Muscle layer of duodenum (tissue), 2 donors: Measurements from ENCODE around the gene RLF.

Experiments
- H3K27ac ChIP-seq: one replicate; pipeline ENCODE4 v1.7.0; 2013; ENCODE audit warnings: mild to moderate bottlenecking, low read length
- H3K27me3 ChIP-seq: one replicate; pipeline ENCODE4 v1.7.0; 2013; ENCODE audit warnings: low read depth, mild to moderate bottlenecking, control low read depth, low read length
- H3K36me3 ChIP-seq, 2 donors: one replicate each; pipeline ENCODE4 v1.7.0; 2013; ENCODE audit warnings: low read length in 2 of 2, control low read depth in 1 of 2, mild to moderate bottlenecking in 1 of 2; ENCODE audit not compliant: insufficient read depth in 2 of 2, control insufficient read depth in 1 of 2
- H3K4me1 ChIP-seq, 2 donors: one replicate each; pipeline ENCODE4 v1.7.0; 2013; ENCODE audit warnings: low read length in 2 of 2, mild to moderate bottlenecking in 2 of 2, control low read depth in 1 of 2, moderate library complexity in 1 of 2; ENCODE audit not compliant: insufficient read depth in 2 of 2, control insufficient read depth in 1 of 2
- H3K4me3 ChIP-seq, 2 donors: one replicate each; pipeline ENCODE4 v1.7.0; 2013; ENCODE audit warnings: low read length in 2 of 2, low read depth in 1 of 2, mild to moderate bottlenecking in 1 of 2
- H3K9me3 ChIP-seq, 2 donors: one replicate each; pipeline ENCODE4 v1.7.0; 2013; ENCODE audit warnings: low read length in 2 of 2, control low read depth in 1 of 2, mild to moderate bottlenecking in 1 of 2; ENCODE audit not compliant: control insufficient read depth in 1 of 2
- donor health status: healthy.

Gene RLF

DNA sequence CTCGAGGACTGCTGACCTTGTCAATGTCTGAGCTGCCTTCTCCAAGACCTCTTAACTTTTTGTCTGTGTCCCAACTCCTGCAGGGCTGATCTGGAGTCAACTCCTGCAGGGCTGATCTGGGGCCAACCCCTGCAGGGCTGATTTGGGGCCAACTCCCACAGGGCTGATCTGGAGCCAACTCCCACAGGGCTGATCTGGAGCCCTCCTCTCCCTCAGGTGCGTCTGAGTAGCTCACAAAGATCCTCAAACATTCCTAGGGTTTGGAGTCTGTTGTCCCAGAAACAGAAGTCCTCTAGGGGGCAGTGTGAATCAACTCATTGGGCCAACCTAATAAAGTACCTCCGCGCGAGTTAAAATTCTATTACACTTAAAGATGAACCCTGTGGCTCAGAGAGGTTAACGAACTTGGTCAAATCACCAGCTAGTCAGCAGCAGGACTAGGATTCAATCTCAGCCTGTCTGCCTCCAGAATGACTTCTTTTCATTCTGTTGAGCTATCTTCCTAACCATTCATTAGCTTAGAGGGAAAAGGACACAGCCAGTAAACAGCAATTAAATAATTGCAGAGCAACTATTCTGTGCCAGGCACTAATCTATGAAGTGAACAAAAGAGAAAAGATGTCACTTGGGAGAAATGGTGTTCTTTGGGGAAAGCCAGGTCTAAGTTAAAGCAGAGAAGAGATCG, 17.2 kb upstream of the RLF start:
- Histone ChIP-seq H3K4me3 (no peak overlapping the region), H3K4me1 (no peaks in the 10 kb centered on the region), H3K27ac (no peak overlapping the region), H3K9me3 (no peaks in the 10 kb centered on the region), H3K27me3 (no peaks in the 10 kb centered on the region), H3K36me3 (no peaks in the 10 kb centered on the region)

DNA sequence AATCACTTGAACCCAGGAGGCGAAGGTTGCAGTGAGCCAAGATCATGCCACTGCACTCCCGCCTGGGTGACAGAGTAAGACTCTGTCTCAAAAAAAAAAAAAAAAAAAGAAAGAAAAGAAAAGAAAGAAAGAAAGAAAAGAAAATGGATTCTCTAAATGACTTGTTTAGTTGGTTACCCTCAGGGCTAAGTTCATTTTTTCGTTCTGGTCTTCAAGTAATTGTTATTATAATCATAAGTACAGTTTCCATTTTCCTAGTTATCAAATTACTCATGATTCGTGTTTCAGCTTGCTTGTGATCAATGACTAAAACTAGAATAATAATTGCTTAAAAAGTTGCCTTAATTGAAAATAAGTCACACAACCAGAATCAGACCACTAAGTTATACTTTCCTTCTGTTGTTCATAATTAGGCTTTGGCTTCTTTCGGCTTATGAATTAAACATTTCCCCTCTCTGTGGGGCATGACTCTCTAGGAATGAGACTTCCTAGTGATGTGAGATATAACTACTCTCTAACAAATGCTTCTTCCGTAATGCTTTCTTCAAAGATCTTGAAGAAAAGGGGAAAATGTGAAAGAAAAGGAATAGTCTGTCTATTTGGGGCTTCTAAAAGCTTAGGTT, 9.6 kb upstream of the RLF start:
- no peak overlapping the region for H3K27ac ChIP-seq
- H3K9me3 ChIP-seq, result no peaks in the 10 kb centered on the region
- no peaks in the 10 kb centered on the region for H3K36me3 ChIP-seq
- no peak overlapping the region for H3K4me3 ChIP-seq
- H3K27me3 ChIP-seq, result no peaks in the 10 kb centered on the region
- peaks cover 0 to 3% of the 10 kb centered on the region in 2 donors for H3K4me1 ChIP-seq

DNA sequence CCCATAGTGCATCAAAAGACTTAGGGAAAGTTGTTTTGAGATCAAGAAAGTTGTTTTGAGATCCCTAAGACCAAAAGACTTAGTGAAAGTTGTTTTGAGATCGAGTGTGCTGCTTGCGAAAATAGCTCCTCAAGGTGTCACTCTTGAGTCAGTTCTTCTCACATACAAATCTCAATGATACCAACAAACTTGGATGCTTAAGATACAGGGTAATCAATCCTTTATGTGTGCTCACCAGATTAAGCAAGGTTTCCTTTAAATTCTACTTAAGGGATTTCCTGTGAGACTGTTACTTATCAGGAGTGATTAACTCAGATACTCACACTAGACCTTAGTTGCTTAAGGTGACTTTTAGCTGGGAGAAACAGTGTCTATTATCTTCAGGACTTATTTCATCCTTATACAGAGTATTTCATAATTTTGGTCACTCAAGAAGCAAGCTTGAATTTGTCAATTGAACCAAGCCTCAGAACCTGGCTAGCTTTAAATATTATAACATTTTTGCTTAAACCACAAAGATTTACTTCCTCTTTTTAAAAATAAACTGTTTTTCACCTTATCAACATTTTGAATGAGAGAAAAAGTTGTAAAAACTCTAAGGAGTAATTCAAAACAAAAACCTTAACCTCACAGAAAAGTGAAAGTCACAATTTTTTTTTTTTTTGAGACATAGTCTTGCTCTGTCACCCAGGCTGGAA, 8.0 kb upstream of the RLF start:
- Histone ChIP-seq H3K4me3 (peak overlapping the region in 1 of 2 donors; percentile 14), H3K27ac (no peak overlapping the region), H3K36me3 (no peaks in the 10 kb centered on the region), H3K27me3 (no peaks in the 10 kb centered on the region), H3K9me3 (no peaks in the 10 kb centered on the region), H3K4me1 (peaks cover 0 to 3% of the 10 kb centered on the region in 2 donors)

DNA sequence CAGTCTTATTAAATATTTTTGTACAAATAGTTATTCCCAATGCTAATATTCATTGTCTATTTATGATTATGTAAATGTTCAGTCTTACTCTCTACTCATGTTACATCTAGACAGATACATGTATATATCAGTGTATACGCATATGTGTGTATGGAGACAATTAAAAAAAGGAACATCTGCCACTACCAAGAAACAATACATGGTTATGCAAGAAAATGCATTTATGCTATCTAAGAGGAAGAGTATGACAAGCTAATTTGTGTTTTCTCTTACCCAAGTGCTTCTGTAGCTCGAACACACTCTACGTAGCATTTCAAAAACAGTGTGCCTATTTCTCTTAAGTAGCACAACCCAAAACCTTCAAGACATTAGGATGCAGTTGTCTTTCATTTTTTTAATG, 6.1 kb upstream of the RLF start:
- H3K4me1 ChIP-seq, result peaks cover 0 to 3% of the 10 kb centered on the region in 2 donors
- H3K4me3 ChIP-seq, result no peak overlapping the region
- H3K27ac ChIP-seq, result no peak overlapping the region
- no peaks in the 10 kb centered on the region for H3K36me3 ChIP-seq
- H3K9me3 ChIP-seq, result no peaks in the 10 kb centered on the region
- no peaks in the 10 kb centered on the region for H3K27me3 ChIP-seq

DNA sequence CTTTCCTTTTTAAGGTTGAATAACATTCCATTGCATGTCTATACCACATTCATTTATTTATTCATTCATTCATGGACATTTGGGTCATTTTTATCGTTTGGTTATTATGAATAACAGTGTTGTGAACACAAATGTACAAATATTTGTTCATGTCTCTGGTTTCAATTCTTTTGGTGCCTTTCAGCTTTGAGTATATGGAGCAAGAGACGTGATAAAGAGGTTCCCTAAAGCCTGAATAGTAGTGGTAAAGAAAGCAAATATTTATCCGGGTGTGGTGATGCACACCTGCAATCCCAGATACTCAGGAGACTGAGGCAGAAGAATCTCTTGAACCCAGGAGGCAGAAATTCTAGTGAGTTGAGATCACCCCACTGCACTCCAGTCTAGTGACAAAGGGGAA, 5.3 kb upstream of the RLF start:
- no peaks in the 10 kb centered on the region for H3K36me3 ChIP-seq
- H3K27me3 ChIP-seq, result no peaks in the 10 kb centered on the region
- H3K4me3 ChIP-seq, result no peak overlapping the region
- H3K4me1 ChIP-seq, result peaks cover 0 to 5% of the 10 kb centered on the region in 2 donors
- no peak overlapping the region for H3K27ac ChIP-seq
- H3K9me3 ChIP-seq, result no peaks in the 10 kb centered on the region

DNA sequence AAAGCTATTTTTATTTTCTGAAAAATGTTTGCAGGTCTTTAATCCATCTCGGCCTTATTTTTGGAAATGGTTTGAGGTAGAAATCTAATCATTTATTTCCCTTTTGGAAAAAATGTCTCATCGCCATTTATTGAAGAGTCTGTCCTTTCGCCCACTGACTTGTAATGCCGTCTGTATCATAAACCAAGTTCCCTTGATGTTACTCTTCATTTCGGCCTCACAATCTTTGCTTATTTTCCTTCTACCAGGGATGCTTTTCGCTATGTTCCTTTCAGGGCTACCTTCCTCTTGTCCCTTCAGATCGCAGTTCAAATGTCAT, 422 bp upstream of the RLF start:
- H3K4me3 ChIP-seq, result peak overlapping the region; percentile 91 to 97

DNA sequence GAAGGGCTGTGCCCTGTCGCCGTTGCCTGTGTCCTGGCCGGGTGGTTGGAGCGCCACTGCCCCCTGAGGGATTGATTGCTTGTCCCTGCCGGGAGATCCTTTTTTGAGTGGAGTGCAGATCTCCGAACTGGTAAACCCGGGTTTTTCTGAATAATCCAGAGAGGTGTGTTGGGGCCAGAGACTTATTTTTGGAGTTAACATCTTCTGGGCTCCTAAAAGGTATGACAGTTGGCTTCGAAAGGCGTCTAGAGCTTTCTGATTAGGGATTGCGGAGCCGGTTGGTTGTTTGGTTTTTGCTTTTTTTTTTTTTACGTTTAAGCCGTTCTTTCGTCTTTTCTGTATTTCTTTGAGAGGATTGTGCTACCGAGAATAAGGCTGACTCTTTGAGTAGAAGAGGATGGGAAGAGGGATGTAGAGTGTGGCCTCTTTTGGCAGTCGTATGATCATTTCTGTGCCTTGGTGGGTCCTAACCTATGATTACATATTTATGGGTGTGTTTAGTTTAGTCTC, 756 bp downstream of the RLF start:
- Histone ChIP-seq H3K27me3 (no peaks in the 10 kb centered on the region), H3K4me3 (peak overlapping the region; percentile 91 to 97), H3K36me3 (peaks cover 0 to 8% of the 10 kb centered on the region in 2 donors), H3K27ac (peak overlapping the region; percentile 92), H3K4me1 (peaks cover 12 to 30% of the 10 kb centered on the region in 2 donors), H3K9me3 (no peaks in the 10 kb centered on the region)

More for the DNA sequence above, 422 bp upstream of the RLF start:
- H3K27me3 ChIP-seq, result no peaks in the 10 kb centered on the region
- peaks cover 12 to 30% of the 10 kb centered on the region in 2 donors for H3K4me1 ChIP-seq
- no peaks in the 10 kb centered on the region for H3K9me3 ChIP-seq
- peaks cover 0 to 8% of the 10 kb centered on the region in 2 donors for H3K36me3 ChIP-seq
- H3K27ac ChIP-seq, result peak overlapping the region; percentile 92

DNA sequence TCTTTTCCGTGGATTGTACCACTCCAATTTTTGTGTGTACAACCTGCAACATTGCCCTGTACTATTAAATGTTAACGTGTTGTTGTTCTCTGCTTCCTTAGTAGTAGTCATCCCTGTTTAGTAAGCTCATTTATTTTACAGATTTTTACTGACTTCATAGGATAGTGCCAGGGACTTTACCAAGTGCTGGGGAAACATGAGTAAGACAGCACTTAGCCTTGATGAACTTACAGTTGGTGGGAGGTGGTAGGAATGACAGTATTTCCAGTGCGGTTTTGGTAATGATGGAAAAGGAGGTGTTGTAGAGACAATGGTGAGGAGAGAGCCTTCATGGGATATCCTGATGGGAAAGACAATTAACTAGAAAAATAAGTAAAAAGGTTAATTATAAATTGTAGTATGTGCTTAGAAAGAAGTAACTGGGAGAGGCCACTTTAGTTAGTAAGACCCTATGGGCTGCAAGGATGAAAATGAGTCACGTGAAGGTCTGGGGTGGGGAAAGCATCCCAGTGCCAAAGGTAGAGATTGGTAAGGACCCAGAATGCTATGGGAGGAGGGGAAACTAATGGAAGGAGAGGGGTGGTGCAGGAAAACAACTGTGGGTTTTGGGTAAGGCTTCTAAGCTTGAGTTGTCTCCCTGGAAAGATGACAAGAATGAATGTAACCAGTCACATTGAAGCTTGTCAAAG, 1.7 kb downstream of the RLF start:
- Histone ChIP-seq H3K4me1 (peaks cover 12 to 30% of the 10 kb centered on the region in 2 donors), H3K27ac (peak overlapping the region; percentile 92), H3K27me3 (no peaks in the 10 kb centered on the region), H3K36me3 (peaks cover 0 to 8% of the 10 kb centered on the region in 2 donors), H3K9me3 (no peaks in the 10 kb centered on the region), H3K4me3 (peak overlapping the region; percentile 91 to 97)

DNA sequence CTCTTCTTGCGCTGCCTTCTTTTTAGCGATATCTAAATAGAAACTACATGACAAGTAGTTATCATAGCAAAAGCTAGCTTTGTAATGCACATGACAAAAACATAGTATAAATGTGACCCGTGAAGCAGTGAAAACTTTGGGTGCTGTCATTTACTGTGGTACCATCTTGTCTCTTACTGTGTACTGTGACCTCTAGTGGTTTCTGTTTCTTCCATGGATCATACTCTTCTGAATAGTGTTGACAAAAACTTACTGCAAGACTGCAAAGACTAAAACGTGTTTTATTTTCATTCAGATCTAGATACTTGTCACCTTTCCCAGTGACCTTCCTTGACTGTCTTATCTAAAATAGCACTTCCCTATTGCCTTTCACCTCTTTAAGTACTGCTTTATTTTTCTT, 6.1 kb downstream of the RLF start:
- H3K36me3 ChIP-seq, result no peaks in the 10 kb centered on the region
- no peaks in the 10 kb centered on the region for H3K27me3 ChIP-seq
- H3K9me3 ChIP-seq, result no peaks in the 10 kb centered on the region
- no peak overlapping the region for H3K4me3 ChIP-seq
- no peak overlapping the region for H3K27ac ChIP-seq
- peaks cover 12 to 28% of the 10 kb centered on the region in 2 donors for H3K4me1 ChIP-seq

DNA sequence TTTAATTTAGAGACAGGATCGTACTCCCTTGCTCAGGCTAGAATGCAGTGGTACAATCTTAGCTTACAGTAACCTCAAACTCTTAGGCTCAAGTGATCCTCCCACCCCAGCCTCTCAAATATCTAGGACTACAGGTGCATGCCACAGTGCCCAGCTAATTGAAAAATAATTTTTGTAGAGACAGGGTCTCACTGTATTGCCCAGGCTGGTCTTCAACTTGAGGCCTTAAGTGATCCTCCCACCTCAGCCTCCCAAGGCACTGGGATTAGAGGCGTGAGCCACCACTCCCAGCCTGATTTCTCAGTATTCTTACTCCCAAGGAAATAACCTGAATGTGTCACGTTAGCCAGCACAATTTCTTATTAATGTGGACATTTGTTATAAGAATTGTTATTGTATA, 9.8 kb downstream of the RLF start:
- no peak overlapping the region for H3K27ac ChIP-seq
- no peak overlapping the region for H3K4me3 ChIP-seq
- H3K4me1 ChIP-seq, result peaks cover 0 to 10% of the 10 kb centered on the region in 2 donors
- no peaks in the 10 kb centered on the region for H3K9me3 ChIP-seq
- H3K36me3 ChIP-seq, result no peaks in the 10 kb centered on the region
- H3K27me3 ChIP-seq, result no peaks in the 10 kb centered on the region

DNA sequence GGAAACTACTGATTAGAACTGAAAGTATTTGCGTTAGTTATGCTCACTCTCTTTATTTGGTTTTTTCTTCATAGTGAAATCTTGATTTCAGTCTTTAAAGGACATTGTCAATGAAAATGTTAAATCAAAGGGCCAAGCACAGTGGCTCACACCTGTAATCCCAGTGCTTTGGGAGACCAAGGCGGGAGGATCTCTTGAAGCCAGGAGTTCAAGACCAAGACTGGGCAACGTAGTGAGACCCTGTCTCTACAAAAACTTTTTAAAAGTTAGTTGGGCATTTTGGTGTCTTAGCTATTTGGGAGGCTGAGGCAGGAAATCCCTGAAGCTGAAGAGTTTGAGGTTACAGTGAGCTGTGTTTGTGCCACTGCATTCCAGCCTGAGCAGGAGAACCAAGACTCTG, 13.6 kb downstream of the RLF start:
- Histone ChIP-seq H3K4me1 (peaks cover 0 to 10% of the 10 kb centered on the region in 2 donors), H3K4me3 (no peak overlapping the region), H3K27me3 (no peaks in the 10 kb centered on the region)

More for the DNA sequence above, 13.6 kb downstream of the RLF start:
- Histone ChIP-seq H3K36me3 (no peaks in the 10 kb centered on the region), H3K9me3 (no peaks in the 10 kb centered on the region), H3K27ac (no peak overlapping the region)
